A673 (cell line): ENCODE results near the gene PEX12. TPM values are rescaled to one million over a fixed set of nuclear protein-coding genes. Genes with fewer than 3 reads are reported as not detected.

ENCODE experiments used
- BruUV-seq: library from RNA; stranded (reverse); fragments of 400-500 nt; replicated peaks from 2 replicates; lab custom pipeline; 2021; lab: Mats Ljungman, UMichigan
- CTCF ChIA-PET: fragments of 300-600 bp; sonication (Branson Sonifier 250); formaldehyde crosslinking; loops from one replicate; lab custom pipeline; 2022; ENCODE audit warnings: antibody characterized with exemption; lab: Charles Lee
- POLR2A ChIA-PET: fragments of 300-600 bp; sonication (Branson Sonifier 250); formaldehyde crosslinking; loops from one replicate; lab custom pipeline; 2022; ENCODE audit warnings: antibody characterized with exemption; ENCODE audit not compliant: low non-redundant PET; lab: Charles Lee
- DNase-seq: peaks from one replicate; pipeline ENCODE4 v3.0.0-alpha.2; 2015; ENCODE audit warnings: low spot score
- H3K27ac ChIP-seq: fragments of 200-600 bp; sonication (generic); 2 replicates; pipeline ENCODE4 v1.5.1; 2016; ENCODE audit warnings: mixed run types, low read depth, mild to moderate bottlenecking, mixed read lengths, antibody characterized with exemption, low read length; ENCODE audit not compliant: poor library complexity, severe bottlenecking
- H3K27me3 ChIP-seq: fragments of 200-600 bp; sonication (generic); replicated peaks from 2 replicates; pipeline ENCODE4 v1.6.1; 2017; ENCODE audit warnings: mixed run types, low read depth, mild to moderate bottlenecking, mixed read lengths, antibody characterized with exemption, low read length; ENCODE audit not compliant: insufficient read depth, poor library complexity
- H3K36me3 ChIP-seq: fragments of 200-600 bp; sonication (generic); 2 replicates; pipeline ENCODE4 v1.6.1; 2016; ENCODE audit warnings: mixed run types, mild to moderate bottlenecking, mixed read lengths, antibody characterized with exemption, low read length; ENCODE audit not compliant: insufficient read depth, poor library complexity, severe bottlenecking
- H3K4me1 ChIP-seq: fragments of 200-600 bp; sonication (generic); 2 replicates; pipeline ENCODE4 v1.6.1; 2017; ENCODE audit warnings: mixed run types, mild to moderate bottlenecking, mixed read lengths, antibody characterized with exemption, low read length; ENCODE audit not compliant: insufficient read depth, poor library complexity, severe bottlenecking
- H3K4me3 ChIP-seq: fragments of 200-600 bp; sonication (generic); 2 replicates; pipeline ENCODE4 v1.5.1; 2016; ENCODE audit warnings: low read depth, mixed run types, mild to moderate bottlenecking, mixed read lengths, low read length; ENCODE audit not compliant: poor library complexity, severe bottlenecking
- H3K9me3 ChIP-seq: fragments of 200-600 bp; sonication (generic); 2 replicates; pipeline ENCODE4 v1.6.1; 2016; ENCODE audit warnings: mixed run types, low read depth, mild to moderate bottlenecking, mixed read lengths, antibody characterized with exemption, low read length; ENCODE audit not compliant: poor library complexity, severe bottlenecking
- CTCF ChIP-seq: fragments of 300-800, 200-600 bp; sonication (generic); conservative IDR thresholded peaks from 2 replicates; pipeline ENCODE4 v1.5.1; 2017; ENCODE audit warnings: low read depth, mild to moderate bottlenecking, antibody characterized with exemption, low read length, moderate library complexity, mixed read lengths
- EZH2 ChIP-seq: fragments of 200-600 bp; sonication (generic); IDR thresholded peaks from 2 replicates; pipeline ENCODE4 v1.6.1; 2017; ENCODE audit warnings: borderline replicate concordance, low read depth, mild to moderate bottlenecking, mixed read lengths, antibody characterized with exemption, low read length; ENCODE audit not compliant: poor library complexity, severe bottlenecking
- intact Hi-C: fragments of 100-400 bp; cut with micrococcal nuclease; formaldehyde crosslinking; loops from one replicate; pipeline ENCODE4 v1.10.0; 2022; ENCODE audit not compliant: unreplicated experiment
- total RNA-seq: library from RNA; stranded (reverse); gene quantifications from 2 replicates; pipeline ENCODE4 v1.2.3, GENCODE V29; 2021

Gene PEX12
- total RNA-seq, 1 experiment from 2014 or later, result 3.2 TPM

- Histone ChIP-seq H3K4me1 (no peaks in the 10 kb centered on the region), H3K4me3 (no peak overlapping the region), H3K27ac (no peak overlapping the region), H3K36me3 (no peaks in the 10 kb centered on the region), H3K9me3 (no peaks in the 10 kb centered on the region), H3K27me3 (no peaks in the 10 kb centered on the region)
- no TSS peak for BruUV-seq
- ChIA-PET CTCF (no interaction called here), POLR2A (no interaction called here)
- intact Hi-C loops, result no loop called here
- TF ChIP-seq EZH2 (no peak), CTCF (no peak)
- no peak for DNase-seq
Measured at GRCh38 chr17:35618628-35619027, 40.3 kb upstream of the PEX12 start.

- no peak overlapping the region for H3K27ac ChIP-seq
- TF ChIP-seq CTCF (no peak), EZH2 (no peak)
- H3K9me3 ChIP-seq, result no peaks in the 10 kb centered on the region
- POLR2A ChIA-PET, result interaction anchor here (0.6 kb wide), 1 partner anchor 517 kb away, joined by 19 read pairs; no protein-coding TSS in a partner anchor
- CTCF ChIA-PET, result no interaction called here
- H3K27me3 ChIP-seq, result no peaks in the 10 kb centered on the region
- DNase-seq, result peak; percentile 9
- no peaks in the 10 kb centered on the region for H3K36me3 ChIP-seq
- intact Hi-C loops, result no loop called here
- no peak overlapping the region for H3K4me3 ChIP-seq
- BruUV-seq, result no TSS peak
- H3K4me1 ChIP-seq, result no peaks in the 10 kb centered on the region
Measured at GRCh38 chr17:35617505-35617904, 39.1 kb upstream of the PEX12 start.

GRCh38 chr17:35616536-35616935, 38.2 kb upstream of the PEX12 start:
- ChIA-PET CTCF (no interaction called here), POLR2A (no interaction called here)
- intact Hi-C loops, result no loop called here
- BruUV-seq, result no TSS peak
- Histone ChIP-seq H3K4me3 (no peak overlapping the region), H3K4me1 (no peaks in the 10 kb centered on the region), H3K27me3 (no peaks in the 10 kb centered on the region), H3K9me3 (no peaks in the 10 kb centered on the region), H3K27ac (no peak overlapping the region), H3K36me3 (no peaks in the 10 kb centered on the region)
- no peak for DNase-seq
- TF ChIP-seq EZH2, result no peak
- no peak for TF ChIP-seq CTCF
